SU-DHL-6 (cell line): ENCODE data around the gene FOXE1.

ENCODE experiments used
- H2AFZ ChIP-seq: fragments of 200-600 bp; sonication (generic); 2 replicates; pipeline ENCODE4 v1.6.1; 2014; ENCODE audit warnings: low read depth, mild to moderate bottlenecking, moderate library complexity, mixed read lengths, antibody characterized with exemption, low read length; ENCODE audit not compliant: severe bottlenecking
- H3F3A ChIP-seq: fragments of 200-600 bp; shearing (Covaris generic); 2 replicates; pipeline ENCODE4 v1.6.0; 2016; ENCODE audit warnings: antibody characterized with exemption, mild to moderate bottlenecking; ENCODE audit not compliant: insufficient read depth
- H3K27ac ChIP-seq: fragments of 200-600 bp; sonication (generic); 2 replicates; pipeline ENCODE4 v1.5.1; 2016; ENCODE audit warnings: low read depth, mild to moderate bottlenecking, low read length, moderate library complexity, mixed read lengths
- H3K27me3 ChIP-seq: fragments of 200-600 bp; sonication (generic), shearing (Covaris generic); 2 replicates; pipeline ENCODE4 v1.6.0; 2014; ENCODE audit warnings: mild to moderate bottlenecking, low read length
- H3K36me3 ChIP-seq: fragments of 200-600 bp; sonication (generic); 2 replicates; pipeline ENCODE4 v1.6.1; 2014; ENCODE audit warnings: mild to moderate bottlenecking, low read length, mixed read lengths
- H3K4me2 ChIP-seq: fragments of 300-600, 200-600 bp; shearing (Covaris generic), sonication (generic); 2 replicates; pipeline ENCODE4 v1.6.0; 2014; ENCODE audit warnings: low read length, low read depth, mild to moderate bottlenecking; ENCODE audit not compliant: poor library complexity, severe bottlenecking
- H3K4me3 ChIP-seq: fragments of 200-600 bp; sonication (generic); 2 replicates; pipeline ENCODE4 v1.5.1; 2014; ENCODE audit warnings: antibody characterized with exemption, low read length, mild to moderate bottlenecking, mixed read lengths; ENCODE audit not compliant: insufficient read depth, poor library complexity, severe bottlenecking
- H3K79me2 ChIP-seq: fragments of 200-600 bp; sonication (generic); 2 replicates; pipeline ENCODE4 v1.6.1; 2014; ENCODE audit warnings: mild to moderate bottlenecking, low read length, moderate library complexity; ENCODE audit not compliant: insufficient read depth
- H3K9ac ChIP-seq: fragments of 200-600 bp; sonication (generic); 2 replicates; pipeline ENCODE4 v1.7.0; 2014; ENCODE audit warnings: mild to moderate bottlenecking, low read length
- H3K9me2 ChIP-seq: fragments of 200-600 bp; sonication (generic); replicated peaks from 2 replicates; pipeline ENCODE4 v1.6.1; 2014; ENCODE audit warnings: low read length; ENCODE audit not compliant: insufficient read depth
- H3K9me3 ChIP-seq: fragments of 200-600 bp; sonication (generic); 2 replicates; pipeline ENCODE4 v1.6.1; 2014; ENCODE audit warnings: low read length, mixed read lengths; ENCODE audit not compliant: insufficient read depth
- H4K20me1 ChIP-seq: fragments of 200-600 bp; sonication (generic); 2 replicates; pipeline ENCODE4 v1.6.1; 2014; ENCODE audit warnings: low read depth, mild to moderate bottlenecking, antibody characterized with exemption, low read length, moderate library complexity, mixed read lengths
- EZH2phosphoT487 ChIP-seq: fragments of 200-600 bp; sonication (generic), shearing (Covaris generic); conservative IDR thresholded peaks from 2 replicates; pipeline ENCODE4 v1.6.1; 2018; ENCODE audit warnings: mild to moderate bottlenecking, antibody characterized with exemption, low read length, moderate library complexity, mixed read lengths
- TF ChIP-seq, protein P1 (sequence below): fragments of 200-600 bp; sonication (generic); IDR thresholded peaks from one replicate; pipeline ENCODE4 v1.5.1; 2017; ENCODE audit warnings: antibody characterized with exemption, mild to moderate bottlenecking, low read length, moderate library complexity; ENCODE audit not compliant: insufficient read depth, poor library complexity, severe bottlenecking

Gene FOXE1

DNA sequence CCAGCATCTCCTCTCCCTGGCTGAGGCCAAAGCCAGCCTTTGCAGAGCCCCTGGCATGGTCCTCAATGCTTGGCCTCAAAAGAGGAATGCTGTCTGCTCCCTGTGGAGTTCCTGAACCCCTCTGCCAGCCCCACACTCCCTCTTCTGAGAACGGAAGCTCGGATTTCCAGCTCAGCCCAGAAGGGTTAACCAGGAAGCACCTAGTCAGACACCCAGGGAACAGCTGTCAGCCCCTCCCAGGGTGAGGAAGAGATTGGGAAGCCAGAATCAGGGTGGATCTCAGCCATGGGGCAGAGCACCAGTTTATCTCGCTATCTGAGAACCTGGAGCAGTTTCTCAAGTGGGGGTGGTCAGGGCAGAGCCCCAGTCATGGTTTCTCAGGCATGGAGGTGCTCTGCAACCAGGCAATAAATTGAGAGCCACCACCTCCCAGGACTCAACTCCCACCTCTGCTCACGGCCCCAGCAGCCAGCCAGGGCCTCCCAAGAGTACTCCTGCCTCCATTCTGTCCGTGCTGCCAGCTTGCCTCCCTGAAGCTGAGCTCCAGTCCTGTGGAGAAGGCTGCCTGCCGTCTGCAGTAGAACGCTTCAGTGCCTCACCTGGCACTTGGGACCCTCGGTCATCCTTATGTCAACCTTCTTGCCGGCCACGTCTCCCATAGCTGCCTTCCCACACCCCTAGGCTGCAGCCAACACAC lies 7.6 kb downstream of the FOXE1 start:
- Histone ChIP-seq H3K79me2 (no peaks in the 10 kb centered on the region), H3K36me3 (no peaks in the 10 kb centered on the region; the same call in 1 of the 2 replicates), H3K4me3 (no peak overlapping the region), H3F3A (no peaks in the 10 kb centered on the region), H3K9ac (no peak overlapping the region), H3K27me3 (no peaks in the 10 kb centered on the region), H3K9me2 (no peaks in the 10 kb centered on the region), H3K4me2 (no peak overlapping the region), H3K9me3 (no peaks in the 10 kb centered on the region), H2AFZ (no peak overlapping the region), H4K20me1 (no peaks in the 10 kb centered on the region), H3K27ac (no peak overlapping the region)
- TF ChIP-seq, protein P1, sequence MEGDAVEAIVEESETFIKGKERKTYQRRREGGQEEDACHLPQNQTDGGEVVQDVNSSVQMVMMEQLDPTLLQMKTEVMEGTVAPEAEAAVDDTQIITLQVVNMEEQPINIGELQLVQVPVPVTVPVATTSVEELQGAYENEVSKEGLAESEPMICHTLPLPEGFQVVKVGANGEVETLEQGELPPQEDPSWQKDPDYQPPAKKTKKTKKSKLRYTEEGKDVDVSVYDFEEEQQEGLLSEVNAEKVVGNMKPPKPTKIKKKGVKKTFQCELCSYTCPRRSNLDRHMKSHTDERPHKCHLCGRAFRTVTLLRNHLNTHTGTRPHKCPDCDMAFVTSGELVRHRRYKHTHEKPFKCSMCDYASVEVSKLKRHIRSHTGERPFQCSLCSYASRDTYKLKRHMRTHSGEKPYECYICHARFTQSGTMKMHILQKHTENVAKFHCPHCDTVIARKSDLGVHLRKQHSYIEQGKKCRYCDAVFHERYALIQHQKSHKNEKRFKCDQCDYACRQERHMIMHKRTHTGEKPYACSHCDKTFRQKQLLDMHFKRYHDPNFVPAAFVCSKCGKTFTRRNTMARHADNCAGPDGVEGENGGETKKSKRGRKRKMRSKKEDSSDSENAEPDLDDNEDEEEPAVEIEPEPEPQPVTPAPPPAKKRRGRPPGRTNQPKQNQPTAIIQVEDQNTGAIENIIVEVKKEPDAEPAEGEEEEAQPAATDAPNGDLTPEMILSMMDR, result no peak
- TF ChIP-seq EZH2phosphoT487, result no peak

DNA sequence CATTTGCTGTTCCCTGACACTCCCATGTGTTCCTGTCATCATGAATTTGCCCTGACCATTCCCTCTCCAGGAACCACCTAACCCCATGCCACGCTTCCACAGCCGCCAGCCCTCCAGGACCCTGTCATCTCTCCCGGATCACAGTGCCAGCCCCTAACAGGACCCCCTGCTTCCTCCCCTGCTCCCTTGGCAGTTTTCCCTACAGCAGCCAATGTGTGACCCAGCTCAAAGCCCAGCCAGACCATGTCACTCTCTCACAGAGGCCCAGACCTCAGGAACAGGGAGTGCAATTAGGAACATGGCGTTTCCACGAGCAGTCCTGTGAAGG lies 8.1 kb downstream of the FOXE1 start:
- H3K36me3 ChIP-seq, result peaks cover 5% of the 10 kb centered on the region
- peaks cover 3% of the 10 kb centered on the region; the same call in 1 of the 2 replicates for H3K9me3 ChIP-seq
- H3K79me2 ChIP-seq, result no peaks in the 10 kb centered on the region
- no peak overlapping the region for H3K4me3 ChIP-seq
- H4K20me1 ChIP-seq, result no peaks in the 10 kb centered on the region
- no peaks in the 10 kb centered on the region for H3K9me2 ChIP-seq
- no peak overlapping the region for H3K4me2 ChIP-seq
- no peaks in the 10 kb centered on the region for H3K27me3 ChIP-seq
- no peak for TF ChIP-seq EZH2phosphoT487
- TF ChIP-seq, protein P1, result no peak
- no peaks in the 10 kb centered on the region for H3F3A ChIP-seq
- no peak overlapping the region for H3K27ac ChIP-seq
- no peak overlapping the region for H2AFZ ChIP-seq
- H3K9ac ChIP-seq, result no peak overlapping the region

DNA sequence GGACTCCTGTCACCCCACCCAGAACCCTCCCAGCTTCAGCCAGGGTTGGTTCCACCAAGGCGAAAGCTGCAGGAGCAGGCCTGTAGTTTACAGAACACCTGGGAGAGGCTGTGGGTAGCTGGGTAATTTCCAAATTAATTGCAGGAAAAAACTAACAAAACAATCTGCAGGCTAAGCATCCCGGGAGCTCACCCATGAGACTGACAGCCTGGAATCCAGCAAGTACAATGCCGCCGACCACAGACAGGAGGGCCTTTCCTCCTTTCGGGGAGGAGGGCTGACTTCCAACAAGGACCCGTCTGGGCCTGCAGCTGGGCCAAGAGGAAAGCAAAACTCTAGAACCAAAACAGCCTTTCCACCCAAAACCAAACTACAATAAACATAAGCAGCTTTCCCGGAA lies 10.3 kb downstream of the FOXE1 start:
- Histone ChIP-seq H2AFZ (no peak overlapping the region), H3K36me3 (peaks cover 11% of the 10 kb centered on the region), H3K4me3 (no peak overlapping the region), H3K4me2 (no peak overlapping the region), H3K9me2 (no peaks in the 10 kb centered on the region), H3K79me2 (no peaks in the 10 kb centered on the region), H3K9me3 (peaks cover 10% of the 10 kb centered on the region; the same call in 1 of the 2 replicates), H4K20me1 (no peaks in the 10 kb centered on the region), H3K27ac (no peak overlapping the region), H3K27me3 (no peaks in the 10 kb centered on the region), H3K9ac (no peak overlapping the region), H3F3A (no peaks in the 10 kb centered on the region)
- no peak for TF ChIP-seq EZH2phosphoT487
- TF ChIP-seq, protein P1, result no peak
